Measurements from ENCODE around the gene SORCS3. TPM values are rescaled to one million over a fixed set of nuclear protein-coding genes. Genes with fewer than 3 reads are reported as not detected.

The SORCS3 gene
- total RNA-seq, 1 donor = 2.5 TPM

DNA sequence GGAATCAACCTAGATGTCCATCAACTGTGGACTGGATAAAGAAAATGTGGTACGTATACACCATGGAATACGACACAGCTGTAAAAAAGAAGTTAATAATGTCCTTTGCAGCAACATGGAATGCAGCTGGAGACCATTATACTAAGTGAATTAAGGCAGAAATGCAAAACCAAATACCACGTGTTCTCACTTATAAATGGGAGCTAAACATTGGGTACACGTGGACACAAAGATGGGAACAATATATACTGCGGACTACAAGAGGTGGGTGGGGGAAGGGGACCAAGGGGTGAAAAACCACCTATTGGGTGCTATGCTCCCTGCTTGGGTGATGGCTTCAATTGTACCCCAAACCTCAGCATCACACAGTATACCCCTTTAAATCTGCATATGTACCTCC is 385.5 kb downstream of the SORCS3 start:
- no peaks in the 10 kb centered on the region for H3K9me3 ChIP-seq (ENCODE audit: low read depth, low read length)
- no peak overlapping the region for H3K4me3 ChIP-seq (ENCODE audit: low read length)
- H3K4me1 ChIP-seq (ENCODE audit: insufficient read depth, low read length) = no peaks in the 10 kb centered on the region
- H3K27me3 ChIP-seq (ENCODE audit: insufficient read depth, low read length) = no peaks in the 10 kb centered on the region

- Histone ChIP-seq H3K4me1 (ENCODE audit: insufficient read depth, low read length) (no peaks in the 10 kb centered on the region), H3K4me3 (ENCODE audit: low read length) (no peak overlapping the region), H3K27me3 (ENCODE audit: insufficient read depth, low read length) (no peaks in the 10 kb centered on the region), H3K9me3 (ENCODE audit: low read depth, low read length) (no peaks in the 10 kb centered on the region)
These were observed 388.2 kb downstream of the SORCS3 start for GRCh38 chr10:105029286-105029685.

DNA sequence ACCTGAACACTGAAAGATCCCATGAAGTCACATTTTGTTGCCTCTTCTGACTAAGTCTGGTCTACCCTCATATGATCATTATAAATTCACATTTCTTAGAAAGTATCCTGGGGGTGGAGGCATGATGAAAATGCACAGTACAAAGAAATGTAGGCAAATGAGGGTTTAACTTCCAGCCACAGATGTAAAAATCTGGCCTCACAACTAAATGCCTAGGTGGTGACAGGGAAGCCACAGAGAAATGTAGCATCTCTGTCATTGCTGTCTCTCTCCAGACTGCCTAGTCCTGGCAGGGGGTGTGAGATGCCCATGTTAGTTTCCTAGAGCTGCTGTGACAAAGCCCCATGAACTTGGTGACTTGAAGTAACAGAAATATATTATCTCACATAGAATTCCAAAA is 395.9 kb downstream of the SORCS3 start:
- Histone ChIP-seq H3K4me3 (ENCODE audit: low read length) (no peak overlapping the region), H3K9me3 (ENCODE audit: low read depth, low read length) (no peaks in the 10 kb centered on the region), H3K4me1 (ENCODE audit: insufficient read depth, low read length) (no peaks in the 10 kb centered on the region)

GRCh38 chr10:105041956-105042355 is 400.9 kb downstream of the SORCS3 start:
- Histone ChIP-seq H3K4me3 (ENCODE audit: low read length) (no peak overlapping the region), H3K4me1 (ENCODE audit: insufficient read depth, low read length) (no peaks in the 10 kb centered on the region), H3K27me3 (ENCODE audit: insufficient read depth, low read length) (no peaks in the 10 kb centered on the region), H3K9me3 (ENCODE audit: low read depth, low read length) (no peaks in the 10 kb centered on the region)

More for the DNA sequence above, 395.9 kb downstream of the SORCS3 start:
- H3K27me3 ChIP-seq (ENCODE audit: insufficient read depth, low read length) = no peaks in the 10 kb centered on the region

GRCh38 chr10:105042906-105043552 is 401.9 kb downstream of the SORCS3 start:
- Histone ChIP-seq H3K4me1 (ENCODE audit: insufficient read depth, low read length) (no peaks in the 10 kb centered on the region), H3K9me3 (ENCODE audit: low read depth, low read length) (no peaks in the 10 kb centered on the region), H3K4me3 (ENCODE audit: low read length) (no peak overlapping the region), H3K27me3 (ENCODE audit: insufficient read depth, low read length) (no peaks in the 10 kb centered on the region)

DNA sequence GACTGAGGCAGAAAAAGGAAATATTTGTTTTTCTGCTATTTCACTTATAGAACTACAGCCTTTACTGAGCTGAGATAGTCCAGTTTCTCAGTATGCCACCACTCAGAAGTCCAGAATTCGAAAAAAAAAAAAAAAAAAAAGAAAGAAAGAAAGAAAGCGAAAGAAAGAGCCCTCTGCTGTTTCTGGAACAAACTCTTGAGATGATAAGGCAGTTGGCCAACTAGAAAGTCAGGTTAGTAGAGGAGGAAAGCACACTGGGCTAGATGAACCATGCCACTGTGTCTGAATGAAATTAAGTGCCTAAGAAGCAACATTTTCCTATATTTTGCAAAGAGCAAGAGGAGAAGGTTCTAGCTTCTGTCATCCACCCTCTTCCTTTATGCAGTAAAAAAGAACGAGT is 403.8 kb downstream of the SORCS3 start:
- H3K27me3 ChIP-seq (ENCODE audit: insufficient read depth, low read length) = no peaks in the 10 kb centered on the region
- H3K4me1 ChIP-seq (ENCODE audit: insufficient read depth, low read length) = no peaks in the 10 kb centered on the region
- H3K9me3 ChIP-seq (ENCODE audit: low read depth, low read length) = no peaks in the 10 kb centered on the region
- H3K4me3 ChIP-seq (ENCODE audit: low read length) = no peak overlapping the region

DNA sequence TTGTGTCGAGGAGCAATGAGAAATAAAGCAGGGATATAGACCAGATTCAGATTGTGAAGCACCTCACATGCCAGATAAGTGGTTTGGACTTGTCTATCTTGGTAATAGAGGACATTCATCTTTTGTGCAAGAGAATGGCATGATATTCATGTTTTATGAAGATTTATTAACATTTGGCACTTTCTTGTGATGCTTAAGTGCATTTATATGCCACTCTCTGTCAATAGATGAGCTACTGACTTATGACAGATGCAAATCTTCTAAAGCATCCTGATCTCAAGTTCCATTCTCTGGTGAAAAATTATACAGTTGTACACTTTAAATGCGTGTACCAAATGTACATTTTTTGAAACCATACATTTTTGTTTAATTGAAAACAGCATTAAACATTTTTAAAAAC is 415.3 kb downstream of the SORCS3 start:
- Histone ChIP-seq H3K27me3 (ENCODE audit: insufficient read depth, low read length) (no peaks in the 10 kb centered on the region), H3K4me1 (ENCODE audit: insufficient read depth, low read length) (no peaks in the 10 kb centered on the region), H3K9me3 (ENCODE audit: low read depth, low read length) (no peaks in the 10 kb centered on the region), H3K4me3 (ENCODE audit: low read length) (no peak overlapping the region)

- Histone ChIP-seq H3K27me3 (ENCODE audit: insufficient read depth, low read length) (no peaks in the 10 kb centered on the region), H3K9me3 (ENCODE audit: low read depth, low read length) (no peaks in the 10 kb centered on the region), H3K4me1 (ENCODE audit: insufficient read depth, low read length) (no peaks in the 10 kb centered on the region)
These were observed 421.9 kb downstream of the SORCS3 start for GRCh38 chr10:105062951-105063350.

DNA sequence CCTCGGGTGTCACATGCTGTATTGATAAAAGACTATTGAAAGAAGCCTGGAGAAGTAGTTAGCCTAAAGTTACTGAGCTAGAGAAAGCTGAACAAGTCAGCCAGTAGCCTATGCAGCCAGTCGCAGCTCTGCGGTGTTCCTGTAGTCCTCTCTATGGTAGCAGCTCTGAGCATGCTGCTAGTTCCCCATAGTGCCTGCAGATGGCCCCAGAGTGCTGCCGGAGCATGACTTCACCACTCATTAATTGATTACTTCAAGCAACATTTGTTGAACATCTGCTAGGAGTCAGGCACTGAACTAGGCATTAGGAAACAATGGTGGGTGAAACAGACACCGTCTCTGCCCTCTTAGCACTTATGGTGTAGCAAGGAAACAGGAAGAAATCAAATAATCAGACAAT is 422.7 kb downstream of the SORCS3 start:
- Histone ChIP-seq H3K27me3 (ENCODE audit: insufficient read depth, low read length) (no peaks in the 10 kb centered on the region), H3K4me1 (ENCODE audit: insufficient read depth, low read length) (no peaks in the 10 kb centered on the region), H3K4me3 (ENCODE audit: low read length) (no peak overlapping the region), H3K9me3 (ENCODE audit: low read depth, low read length) (no peaks in the 10 kb centered on the region)

More at GRCh38 chr10:105062951-105063350, 421.9 kb downstream of the SORCS3 start:
- no peak overlapping the region for H3K4me3 ChIP-seq (ENCODE audit: low read length)

GRCh38 chr10:105068497-105068896 is 427.4 kb downstream of the SORCS3 start:
- Histone ChIP-seq H3K4me3 (ENCODE audit: low read length) (no peak overlapping the region), H3K27me3 (ENCODE audit: insufficient read depth, low read length) (no peaks in the 10 kb centered on the region), H3K4me1 (ENCODE audit: insufficient read depth, low read length) (no peaks in the 10 kb centered on the region), H3K9me3 (ENCODE audit: low read depth, low read length) (no peaks in the 10 kb centered on the region)

- H3K4me3 ChIP-seq (ENCODE audit: low read length) = no peak overlapping the region
- H3K27me3 ChIP-seq (ENCODE audit: insufficient read depth, low read length) = no peaks in the 10 kb centered on the region
- H3K9me3 ChIP-seq (ENCODE audit: low read depth, low read length) = no peaks in the 10 kb centered on the region
- H3K4me1 ChIP-seq (ENCODE audit: insufficient read depth, low read length) = no peaks in the 10 kb centered on the region
These were observed 429.2 kb downstream of the SORCS3 start for GRCh38 chr10:105070249-105070648.

GRCh38 chr10:105070952-105071351 is 429.9 kb downstream of the SORCS3 start:
- H3K9me3 ChIP-seq (ENCODE audit: low read depth, low read length) = no peaks in the 10 kb centered on the region
- no peaks in the 10 kb centered on the region for H3K4me1 ChIP-seq (ENCODE audit: insufficient read depth, low read length)
- H3K4me3 ChIP-seq (ENCODE audit: low read length) = no peak overlapping the region
- H3K27me3 ChIP-seq (ENCODE audit: insufficient read depth, low read length) = no peaks in the 10 kb centered on the region

DNA sequence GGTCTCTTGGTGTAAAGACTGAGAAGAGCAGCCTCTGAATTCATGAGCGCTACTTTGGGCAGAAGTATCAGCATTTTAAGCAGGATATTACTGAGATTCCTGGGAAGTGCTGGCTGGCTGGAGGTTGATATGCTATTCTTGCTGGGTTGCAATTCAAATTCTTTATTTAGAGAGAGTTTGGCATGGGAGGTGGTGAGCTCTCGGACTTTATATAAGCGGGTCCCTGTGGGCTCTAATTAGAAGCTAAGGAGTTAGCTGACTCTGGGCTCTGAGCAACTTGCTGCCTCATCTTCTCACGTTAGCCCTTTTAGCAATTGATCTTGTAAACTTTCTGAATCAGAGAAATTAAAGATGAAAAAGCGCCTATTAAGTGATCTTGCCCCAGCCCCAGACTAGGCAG is 430.9 kb downstream of the SORCS3 start:
- no peak overlapping the region for H3K4me3 ChIP-seq (ENCODE audit: low read length)
- no peaks in the 10 kb centered on the region for H3K4me1 ChIP-seq (ENCODE audit: insufficient read depth, low read length)
- H3K27me3 ChIP-seq (ENCODE audit: insufficient read depth, low read length) = no peaks in the 10 kb centered on the region
- no peaks in the 10 kb centered on the region for H3K9me3 ChIP-seq (ENCODE audit: low read depth, low read length)

DNA sequence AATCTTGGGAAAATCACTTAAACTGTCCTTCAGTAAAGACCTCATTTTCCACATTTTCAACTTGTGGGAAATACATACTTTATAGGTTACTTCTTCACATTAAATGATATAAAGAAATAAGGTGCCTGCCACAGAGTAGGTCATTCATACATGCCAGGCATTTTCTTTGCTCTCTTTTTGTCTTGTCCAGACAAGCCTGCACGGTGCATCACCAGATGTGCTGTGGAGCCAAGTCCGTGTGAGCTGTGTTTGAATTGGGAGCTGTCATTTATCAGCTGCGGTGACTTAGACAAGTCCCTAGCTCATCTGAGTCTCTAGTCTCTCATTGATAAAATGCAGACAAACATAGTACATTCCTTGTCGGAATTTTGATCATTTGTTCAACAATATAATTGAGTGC is 432.9 kb downstream of the SORCS3 start:
- no peaks in the 10 kb centered on the region for H3K27me3 ChIP-seq (ENCODE audit: insufficient read depth, low read length)
- no peak overlapping the region for H3K4me3 ChIP-seq (ENCODE audit: low read length)
- H3K4me1 ChIP-seq (ENCODE audit: insufficient read depth, low read length) = no peaks in the 10 kb centered on the region

GRCh38 chr10:105075031-105075430 is 433.9 kb downstream of the SORCS3 start:
- no peaks in the 10 kb centered on the region for H3K4me1 ChIP-seq (ENCODE audit: insufficient read depth, low read length)
- no peak overlapping the region for H3K4me3 ChIP-seq (ENCODE audit: low read length)
- no peaks in the 10 kb centered on the region for H3K27me3 ChIP-seq (ENCODE audit: insufficient read depth, low read length)
- H3K9me3 ChIP-seq (ENCODE audit: low read depth, low read length) = no peaks in the 10 kb centered on the region

More for the DNA sequence above, 432.9 kb downstream of the SORCS3 start:
- H3K9me3 ChIP-seq (ENCODE audit: low read depth, low read length) = no peaks in the 10 kb centered on the region

DNA sequence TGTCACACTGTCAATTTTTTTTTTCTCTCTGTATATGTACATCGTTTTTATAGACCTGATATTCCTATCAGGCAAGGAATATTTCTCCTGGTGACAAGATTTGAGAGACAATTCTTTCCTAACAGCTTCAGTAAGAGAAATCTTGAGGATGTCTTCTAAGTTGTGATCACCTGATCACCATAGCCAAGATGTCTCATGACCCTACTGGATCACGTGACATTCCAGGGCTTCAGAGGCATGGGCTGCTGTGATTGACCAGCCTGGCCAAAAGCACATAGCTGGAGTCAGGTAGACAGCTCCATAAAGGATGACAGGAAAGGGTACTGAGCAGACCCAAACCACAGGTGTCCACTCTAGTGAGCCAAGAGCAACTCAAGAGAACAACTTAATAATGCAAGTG is 444.9 kb downstream of the SORCS3 start:
- Histone ChIP-seq H3K27me3 (ENCODE audit: insufficient read depth, low read length) (no peaks in the 10 kb centered on the region), H3K4me1 (ENCODE audit: insufficient read depth, low read length) (no peaks in the 10 kb centered on the region), H3K9me3 (ENCODE audit: low read depth, low read length) (no peaks in the 10 kb centered on the region), H3K4me3 (ENCODE audit: low read length) (no peak overlapping the region)
